Fibroblast of villous mesenchyme (primary cell): ENCODE results near the gene ATG4D. TPM values are rescaled to one million over a fixed set of nuclear protein-coding genes. Genes with fewer than 3 reads are reported as not detected.

Experiments used
- DNase-seq: peaks from one replicate; pipeline ENCODE4 v3.0.0-alpha.2; 2010; ENCODE audit warnings: low read depth
- H3K4me3 ChIP-seq: 2 replicates; pipeline ENCODE4 v1.5.1; 2011; ENCODE audit warnings: low read depth, mild to moderate bottlenecking, low read length
- total RNA-seq: library from RNA; depleted of rRNA; stranded (reverse); fragments of >200 nt; gene quantifications from 2 replicates; pipeline ENCODE4 v1.2.3, GENCODE V29; 2012
- TF ChIP-seq, protein P1 (sequence below): IDR thresholded peaks from 2 replicates; pipeline ENCODE4 v1.5.1; 2012; ENCODE audit warnings: low read depth, mild to moderate bottlenecking, low read length; ENCODE audit not compliant: insufficient read depth

ATG4D gene
- total RNA-seq, 1 donor, result 16.0 TPM

DNA sequence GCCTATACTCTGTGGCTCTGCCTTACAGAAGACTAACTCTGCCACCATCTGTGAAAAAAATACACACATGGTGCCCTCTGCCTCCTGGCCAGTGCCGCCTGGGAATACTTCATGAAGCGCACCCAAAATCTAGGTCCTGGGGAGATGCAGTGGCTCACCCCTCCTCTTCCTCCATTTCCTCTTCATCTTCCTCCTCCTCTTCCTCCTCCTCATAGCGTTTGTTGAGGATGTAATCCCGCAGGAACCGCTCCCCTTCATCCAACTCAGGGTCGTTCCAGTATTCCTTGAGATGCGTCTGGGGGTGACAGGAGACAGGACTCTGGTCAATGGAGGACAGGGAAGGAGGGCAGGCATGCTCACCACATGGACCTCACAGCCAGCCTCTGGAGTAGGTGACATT is 16.4 kb downstream of the ATG4D start:
- H3K4me3 ChIP-seq, result no peak overlapping the region
- no peak for DNase-seq

DNA sequence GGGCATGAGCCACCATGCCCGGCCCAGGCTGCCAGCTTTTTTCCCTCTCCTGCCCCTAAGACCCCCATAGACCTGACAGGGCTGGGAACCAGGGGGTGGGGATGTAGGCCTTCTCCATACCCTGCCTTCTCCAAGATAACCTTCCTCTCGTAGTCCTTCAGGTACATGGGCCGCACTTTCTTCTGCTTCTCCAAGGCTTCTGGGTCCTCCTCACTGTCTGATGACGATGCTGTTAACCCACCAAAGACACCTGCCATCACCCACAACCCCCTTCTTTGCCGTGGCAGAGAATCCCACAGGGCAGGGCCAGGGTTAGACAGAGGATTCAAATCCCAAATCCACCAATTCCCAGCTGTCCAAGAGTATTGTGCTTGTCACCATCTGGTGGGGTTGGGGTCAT is 18.9 kb downstream of the ATG4D start:
- no peak for DNase-seq
- H3K4me3 ChIP-seq, result no peak overlapping the region
- TF ChIP-seq, protein P1, sequence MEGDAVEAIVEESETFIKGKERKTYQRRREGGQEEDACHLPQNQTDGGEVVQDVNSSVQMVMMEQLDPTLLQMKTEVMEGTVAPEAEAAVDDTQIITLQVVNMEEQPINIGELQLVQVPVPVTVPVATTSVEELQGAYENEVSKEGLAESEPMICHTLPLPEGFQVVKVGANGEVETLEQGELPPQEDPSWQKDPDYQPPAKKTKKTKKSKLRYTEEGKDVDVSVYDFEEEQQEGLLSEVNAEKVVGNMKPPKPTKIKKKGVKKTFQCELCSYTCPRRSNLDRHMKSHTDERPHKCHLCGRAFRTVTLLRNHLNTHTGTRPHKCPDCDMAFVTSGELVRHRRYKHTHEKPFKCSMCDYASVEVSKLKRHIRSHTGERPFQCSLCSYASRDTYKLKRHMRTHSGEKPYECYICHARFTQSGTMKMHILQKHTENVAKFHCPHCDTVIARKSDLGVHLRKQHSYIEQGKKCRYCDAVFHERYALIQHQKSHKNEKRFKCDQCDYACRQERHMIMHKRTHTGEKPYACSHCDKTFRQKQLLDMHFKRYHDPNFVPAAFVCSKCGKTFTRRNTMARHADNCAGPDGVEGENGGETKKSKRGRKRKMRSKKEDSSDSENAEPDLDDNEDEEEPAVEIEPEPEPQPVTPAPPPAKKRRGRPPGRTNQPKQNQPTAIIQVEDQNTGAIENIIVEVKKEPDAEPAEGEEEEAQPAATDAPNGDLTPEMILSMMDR, result no peak

More for the DNA sequence above, 16.4 kb downstream of the ATG4D start:
- TF ChIP-seq, protein P1, result no peak

DNA sequence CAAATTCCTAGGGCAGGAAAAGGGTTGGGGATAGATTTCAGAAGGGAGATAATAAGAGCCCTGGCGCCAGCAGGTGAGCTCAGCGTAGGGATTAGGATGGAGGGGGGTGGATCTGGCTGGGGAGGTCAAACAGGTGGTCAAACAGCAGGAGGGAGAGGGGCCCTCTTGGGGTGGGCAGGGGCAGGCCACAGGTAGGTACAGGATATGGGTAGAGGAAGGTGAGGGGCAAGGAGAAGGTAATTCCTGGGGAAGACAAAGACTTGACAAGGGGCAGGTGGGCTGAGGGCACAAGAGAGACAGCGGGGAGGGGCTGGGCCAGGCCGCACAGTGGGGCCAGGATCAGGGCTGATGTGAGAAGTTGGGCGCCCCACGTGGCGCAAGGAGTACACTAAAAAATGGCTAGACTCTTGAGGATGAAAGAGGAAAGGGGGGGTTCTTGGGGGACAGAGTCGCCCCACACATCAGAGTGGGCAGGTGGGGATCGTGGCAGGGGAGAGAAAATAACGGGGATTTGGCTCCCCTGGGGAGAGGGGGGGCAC is 21.4 kb downstream of the ATG4D start:
- TF ChIP-seq, protein P1, result peak; percentile 20
- DNase-seq, result peak; percentile 23
- H3K4me3 ChIP-seq, result peak overlapping the region; percentile 96

DNA sequence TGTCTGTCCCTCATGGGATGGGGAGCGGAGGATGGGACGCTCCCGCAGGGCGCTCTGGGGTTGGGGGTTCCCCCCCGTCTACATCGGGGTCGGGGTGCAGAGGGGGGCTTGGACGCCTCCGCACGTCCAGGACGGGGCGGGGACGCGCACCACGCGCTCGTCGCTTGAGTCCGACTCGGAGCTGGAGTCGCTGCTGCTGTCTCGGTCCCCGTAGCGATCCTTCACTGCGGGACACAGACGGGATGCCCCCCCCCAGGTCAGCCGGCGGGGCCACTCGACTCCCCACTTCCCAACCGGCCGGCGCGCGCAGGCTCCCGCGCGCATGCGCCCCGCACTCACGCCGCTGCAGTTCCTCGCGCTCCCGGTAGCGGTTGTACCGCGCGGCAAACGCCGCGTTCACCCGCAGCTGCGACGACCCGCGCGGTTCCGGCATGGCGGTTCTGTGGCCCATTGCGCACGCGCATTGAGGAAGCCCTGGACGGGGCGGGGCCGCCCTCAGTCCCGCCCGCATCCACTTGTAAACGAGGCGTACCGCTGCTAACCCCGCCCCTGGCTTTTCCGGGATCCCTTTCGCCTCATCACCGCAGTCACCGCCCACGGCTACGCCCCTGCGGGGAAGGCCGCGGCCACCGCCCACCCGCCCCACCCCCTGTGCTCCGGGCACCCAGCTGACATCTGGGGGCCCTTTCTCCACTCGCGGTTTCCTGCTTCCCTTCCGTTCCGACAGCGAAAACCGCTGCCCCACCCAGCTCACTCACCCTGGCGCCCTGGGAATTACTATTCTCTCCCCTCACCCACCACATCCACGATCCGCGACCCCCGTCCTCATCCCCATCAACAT is 22.1 kb downstream of the ATG4D start, which contains the start of gene KRI1:
TSS of gene KRI1 (minus strand) at position 444 of the 841 bp plus-strand sequence. CDS start at position 433, 11 bp downstream.
- TF ChIP-seq, protein P1, result peak; percentile 36
- peak; percentile 98 for DNase-seq
- H3K4me3 ChIP-seq, result peak within 1 kb of the TSS; percentile 96

DNA sequence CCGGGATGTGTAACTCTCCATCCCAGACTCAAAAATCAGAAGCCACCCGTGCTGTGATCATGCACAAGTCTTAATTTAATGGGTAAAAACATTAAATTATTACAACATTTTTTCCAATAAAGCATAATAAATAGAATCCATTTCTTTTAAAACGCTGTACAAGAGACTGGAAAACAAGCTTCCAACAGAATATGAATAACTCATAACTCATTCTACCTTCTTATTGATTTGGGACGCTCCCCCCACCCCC is 22.6 kb downstream of the ATG4D start:
- TF ChIP-seq, protein P1, result no peak
- peak overlapping the region; percentile 96 for H3K4me3 ChIP-seq
- DNase-seq, result no peak

DNA sequence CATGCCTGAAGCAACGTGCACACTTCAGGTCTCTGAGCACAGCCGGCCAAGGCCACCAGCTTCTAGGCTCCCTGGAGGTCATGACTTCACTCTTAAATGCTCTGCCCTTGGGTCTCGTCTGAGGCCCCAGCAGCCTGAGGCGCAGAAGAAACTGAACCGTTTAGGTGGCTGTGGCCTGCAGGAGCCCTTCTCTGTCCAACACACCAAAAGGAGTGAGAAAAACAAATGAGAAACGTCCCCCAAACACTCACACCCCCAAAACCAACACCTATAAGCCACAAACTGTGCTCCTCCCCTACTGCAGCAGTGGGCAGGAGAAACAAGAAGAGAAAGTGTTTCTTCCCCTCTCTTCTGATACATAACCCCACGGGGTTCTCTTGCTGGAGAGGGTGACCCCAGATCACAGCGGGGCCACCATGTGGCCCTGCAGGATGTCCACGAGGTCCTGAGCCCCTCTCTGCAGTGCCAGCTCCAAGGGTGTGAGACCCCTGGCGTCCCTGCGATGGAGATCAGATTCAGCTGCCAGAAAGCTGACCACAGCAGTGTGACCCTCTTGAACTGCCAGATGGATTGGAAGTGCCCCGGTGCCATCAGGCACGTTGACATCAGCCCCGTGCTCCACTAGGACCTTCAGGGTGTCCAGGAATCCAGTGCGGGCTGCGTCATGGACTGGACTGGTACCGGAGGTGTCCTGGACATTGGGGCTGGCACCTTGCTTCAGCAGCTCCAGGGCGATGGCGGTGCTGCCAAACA is 23.1 kb downstream of the ATG4D start:
- TF ChIP-seq, protein P1, result no peak

More for the DNA sequence above, 23.1 kb downstream of the ATG4D start:
- H3K4me3 ChIP-seq, result peak overlapping the region; percentile 96
- DNase-seq, result no peak
